Renal pelvis (tissue), 4 donors: ENCODE results near the gene PRPH2. TPM values are rescaled to one million over a fixed set of nuclear protein-coding genes. Genes with fewer than 3 reads are reported as not detected.
A peak's percentile ranks its signal among the peaks of the same experiment; 100 is the strongest.
"Not testable (repeated sequence)": the region's sequence is repeated elsewhere in the genome, so short reads cannot be mapped to it uniquely, and the experiment has no call there.

Experiments used
- DNase-seq: peaks from one replicate; pipeline ENCODE4 v3.0.0-alpha.2; 2013
- polyA plus RNA-seq, 3 donors: library from polyadenylated mRNA; unstranded; fragments of 120-200 nt; gene quantifications; one replicate each; pipeline ENCODE4 v1.2.1, GENCODE V29; 2013; ENCODE audit not compliant: insufficient read length in 3 of 3

PRPH2 gene
- polyA plus RNA-seq, 3 donors = 2.3 to 3.0 (median 2.9) TPM

DNA sequence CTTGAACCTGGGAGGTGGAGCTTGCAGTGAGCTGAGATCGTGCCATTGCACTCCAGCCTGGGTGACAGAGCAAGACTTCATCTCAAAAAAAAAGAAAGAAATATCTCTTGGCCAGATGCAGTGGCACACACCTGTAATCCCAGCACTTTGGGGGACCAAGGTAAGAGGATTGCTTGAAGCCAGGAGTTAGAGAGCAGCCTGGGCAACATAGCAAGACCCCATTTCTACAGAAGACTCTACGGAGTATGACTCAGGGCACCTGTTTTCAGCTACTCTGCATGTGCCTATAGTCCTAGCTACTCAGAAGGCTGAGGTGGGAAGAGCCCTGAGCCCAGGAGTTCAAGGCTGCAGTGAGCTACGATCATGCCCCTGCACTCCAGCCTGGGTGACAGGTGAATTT lies 19.6 kb downstream of the PRPH2 start:
- not testable (repeated sequence) for DNase-seq

DNA sequence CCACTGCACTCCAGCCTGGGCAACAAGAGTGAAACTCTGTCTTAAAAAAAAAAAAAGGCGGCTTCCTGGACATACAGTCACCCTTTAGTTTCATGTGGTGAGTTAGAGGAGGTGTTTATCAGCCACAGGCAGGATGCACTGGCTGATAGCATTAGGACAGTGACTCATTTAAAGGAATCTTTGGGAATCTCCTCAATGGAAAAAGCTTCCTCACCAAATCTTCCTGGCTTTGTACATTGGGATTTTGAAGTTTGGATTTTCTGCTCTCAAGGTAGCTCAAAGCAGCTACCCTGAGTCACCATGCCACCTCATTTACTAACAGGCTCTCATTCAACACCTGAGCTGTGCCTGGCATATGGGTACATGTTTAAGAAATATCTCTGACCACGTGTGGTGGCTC lies 20.2 kb downstream of the PRPH2 start:
- no peak for DNase-seq

DNA sequence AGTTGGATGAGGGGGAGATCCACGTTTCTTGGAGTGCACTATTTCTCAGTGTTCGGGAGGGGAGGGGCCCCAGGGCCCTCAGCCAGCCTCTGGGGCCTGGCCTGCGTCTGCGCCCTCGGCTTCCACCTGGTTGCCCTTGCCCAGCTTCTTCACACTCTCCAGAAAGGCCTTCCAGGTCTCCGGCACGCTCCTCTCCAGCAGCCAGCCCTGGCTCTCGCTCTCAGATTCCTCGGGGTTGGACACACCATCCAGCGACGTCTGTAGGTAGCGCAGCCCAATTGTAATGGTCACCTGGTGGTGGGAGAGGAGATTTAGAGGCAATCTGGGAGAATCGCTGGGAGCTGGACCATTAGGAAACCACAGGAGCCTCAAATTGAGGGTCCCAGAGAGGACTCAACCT lies 24.2 kb downstream of the PRPH2 start:
- no peak for DNase-seq

DNA sequence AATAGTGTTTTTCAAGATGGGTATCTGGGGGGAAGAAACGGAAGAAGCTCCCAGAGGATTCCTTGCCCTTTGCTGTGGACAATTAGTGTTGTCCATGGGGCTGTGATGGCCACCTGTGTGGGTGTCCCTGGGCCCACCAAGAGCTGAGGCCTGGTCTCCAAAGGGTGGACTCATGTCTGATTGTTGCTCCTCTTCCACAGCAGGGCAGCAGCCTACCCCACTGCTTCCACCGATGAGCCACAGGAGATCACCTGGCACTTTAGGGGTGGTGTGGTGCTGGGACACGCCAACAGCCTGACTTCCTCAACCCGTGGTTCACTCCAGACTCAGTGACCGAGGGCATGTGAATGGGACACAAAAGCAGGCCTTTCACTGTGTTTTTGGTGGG lies 25.1 kb downstream of the PRPH2 start:
- DNase-seq = no peak

DNA sequence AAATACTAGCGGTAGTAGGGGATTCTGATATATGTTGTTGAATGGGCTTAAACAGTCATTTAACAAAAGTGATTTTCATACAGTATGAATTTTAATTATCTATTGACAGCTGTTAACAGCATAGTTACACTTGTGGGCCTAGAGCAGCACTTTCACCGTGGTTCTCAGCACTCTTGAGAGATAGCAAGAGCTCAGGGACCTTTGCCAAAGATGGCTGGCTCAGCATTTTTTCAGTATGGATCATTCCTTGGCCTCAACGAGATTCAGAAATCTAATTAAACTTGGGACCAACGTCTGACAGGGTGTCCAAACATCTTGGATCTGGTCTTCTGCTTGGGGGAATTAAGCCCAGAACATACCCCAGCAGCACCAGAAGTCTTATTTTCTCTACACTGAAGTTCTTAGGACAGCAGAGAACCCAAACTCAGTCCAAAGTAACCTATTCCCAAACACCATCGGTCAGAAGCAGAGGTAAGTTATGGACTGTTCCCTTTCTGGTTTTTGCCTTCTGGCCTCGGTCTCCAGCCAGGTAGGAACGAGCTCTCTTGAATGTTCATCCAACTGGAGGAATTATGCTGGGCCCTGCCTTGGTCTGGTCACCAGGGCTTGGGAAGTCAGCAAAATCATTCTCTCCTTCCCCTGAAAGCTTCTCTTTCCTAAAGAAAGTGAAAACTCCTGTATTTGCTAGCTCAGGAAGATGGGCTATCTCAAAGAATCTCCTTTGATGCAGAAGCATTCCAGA lies 25.7 kb downstream of the PRPH2 start:
- DNase-seq = no peak

DNA sequence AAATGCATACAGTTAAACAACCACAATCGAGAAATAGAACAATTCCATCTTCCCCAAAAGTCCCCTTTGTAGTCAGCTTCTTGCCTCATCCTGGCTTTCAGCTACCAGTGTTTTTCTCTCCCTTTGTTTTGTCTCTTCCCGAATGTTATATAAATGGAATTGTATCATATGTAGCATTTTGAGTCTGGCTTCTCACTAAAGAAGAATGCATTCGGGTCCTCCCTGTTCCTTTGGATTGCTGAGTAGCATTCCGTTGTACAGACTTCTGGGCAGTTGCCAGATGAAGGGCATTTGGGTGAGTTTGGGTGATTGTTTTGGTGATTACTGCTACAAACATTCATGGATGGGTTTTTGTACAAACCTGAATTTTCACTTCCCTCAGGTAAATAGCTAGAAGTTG lies 27.8 kb downstream of the PRPH2 start:
- DNase-seq = no peak

DNA sequence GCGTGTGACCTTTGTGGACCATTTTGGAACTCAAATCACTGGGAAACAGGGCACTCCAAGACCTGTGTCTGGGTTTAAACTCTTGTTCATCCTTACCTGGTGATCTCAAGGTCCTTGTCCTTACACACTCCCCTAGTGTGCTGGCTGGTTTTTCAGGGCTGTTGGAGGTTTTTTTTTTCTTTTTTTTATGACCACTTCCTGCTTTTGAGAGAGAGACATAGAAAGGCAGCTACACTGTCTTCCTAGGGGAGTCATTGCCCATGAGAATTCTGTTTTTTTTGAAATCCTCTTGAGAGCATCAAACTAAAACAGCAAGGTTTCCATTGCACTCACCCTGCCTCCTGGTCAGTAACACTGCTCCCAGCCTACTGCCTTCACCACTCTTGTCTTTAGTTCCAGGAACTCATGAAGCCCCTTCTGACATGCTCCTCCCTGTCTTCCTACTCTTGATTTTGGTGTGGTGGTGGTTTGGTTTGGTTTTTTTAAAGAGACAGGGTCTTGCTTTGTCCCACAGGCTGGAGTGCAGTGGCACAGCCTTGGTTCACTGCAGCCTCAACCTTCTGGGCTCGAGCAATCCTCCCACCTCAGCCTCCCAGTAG lies 28.6 kb downstream of the PRPH2 start:
- DNase-seq = no peak

DNA sequence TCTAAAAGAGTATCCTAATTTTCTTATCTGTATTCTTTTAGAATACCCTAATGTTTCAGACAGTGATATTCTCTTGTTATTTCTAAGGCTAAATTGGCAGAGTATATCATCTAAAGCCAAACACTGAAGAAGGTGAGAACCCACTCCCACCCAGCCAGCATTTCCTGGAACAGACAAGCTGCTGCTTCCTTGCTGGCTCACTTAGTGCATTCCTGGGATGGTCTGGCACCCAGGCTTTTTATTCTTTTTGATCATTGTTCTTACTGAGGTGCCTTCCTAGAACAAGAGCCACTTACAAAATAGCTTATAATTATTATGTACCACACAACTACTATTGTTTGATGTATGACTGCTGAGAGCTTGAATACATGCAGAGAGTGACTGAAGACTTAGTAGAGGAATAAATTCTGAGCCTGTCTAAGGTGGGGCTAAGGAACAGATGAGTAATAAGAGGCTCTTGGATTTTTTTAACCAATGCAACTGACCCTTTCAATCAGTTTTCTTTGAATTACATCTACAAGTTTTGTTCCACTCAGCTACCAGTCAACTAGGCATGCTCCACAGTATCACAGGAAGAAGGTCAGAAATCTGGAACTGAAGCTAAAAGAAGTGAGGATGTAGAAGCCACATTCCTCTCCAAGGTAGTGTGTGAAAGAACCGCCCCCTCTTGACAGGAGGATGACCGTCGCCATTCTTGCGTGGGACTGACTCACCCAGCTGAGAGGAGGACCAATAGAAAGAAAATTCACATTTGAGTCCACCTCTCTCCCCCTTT lies 30.1 kb downstream of the PRPH2 start:
- no peak for DNase-seq

DNA sequence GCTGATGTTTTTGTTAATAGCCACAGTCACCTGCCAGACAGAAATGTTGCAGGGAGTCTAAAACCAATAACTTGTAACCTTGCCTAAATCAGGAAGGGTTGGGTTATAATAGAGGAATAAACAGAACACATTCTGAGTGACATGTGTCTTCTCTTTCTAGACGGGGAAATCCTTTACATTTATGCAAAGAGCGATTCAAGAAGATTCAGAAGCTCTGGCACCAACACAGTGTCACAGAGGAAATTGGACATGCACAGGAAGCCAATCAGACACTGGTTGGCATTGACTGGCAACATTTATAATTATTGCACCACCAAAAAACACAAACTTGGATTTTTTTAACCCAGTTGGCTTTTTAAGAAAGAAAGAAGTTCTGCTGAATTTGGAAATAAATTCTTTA lies 31.5 kb downstream of the PRPH2 start:
- DNase-seq = no peak

DNA sequence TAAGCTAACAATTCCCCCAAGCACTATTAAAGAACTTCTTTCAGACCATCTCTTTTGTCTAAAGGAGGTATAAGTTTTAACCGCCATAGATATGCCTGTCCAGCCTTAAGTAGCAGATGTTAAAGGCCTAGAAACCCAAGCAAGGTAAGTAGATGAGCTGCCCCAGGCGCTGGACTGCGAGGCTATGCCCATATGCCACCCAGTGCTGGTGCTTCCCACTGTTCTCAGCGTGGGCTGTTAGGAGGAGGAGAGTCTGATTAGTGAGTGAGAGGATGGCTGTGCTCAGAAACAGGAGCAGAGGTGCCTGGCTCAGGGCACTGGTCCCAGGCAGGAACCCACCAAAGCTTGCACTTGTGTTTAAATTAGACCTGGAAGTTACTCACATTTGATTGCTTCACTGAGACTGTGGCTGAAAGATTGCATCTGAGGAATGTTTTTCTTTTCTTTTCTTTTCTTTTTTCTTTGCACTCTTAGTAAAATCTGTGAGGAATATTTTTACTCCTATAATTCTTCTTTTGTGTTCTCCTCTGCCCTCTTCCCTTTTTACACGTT lies 32.2 kb downstream of the PRPH2 start:
- DNase-seq = no peak

DNA sequence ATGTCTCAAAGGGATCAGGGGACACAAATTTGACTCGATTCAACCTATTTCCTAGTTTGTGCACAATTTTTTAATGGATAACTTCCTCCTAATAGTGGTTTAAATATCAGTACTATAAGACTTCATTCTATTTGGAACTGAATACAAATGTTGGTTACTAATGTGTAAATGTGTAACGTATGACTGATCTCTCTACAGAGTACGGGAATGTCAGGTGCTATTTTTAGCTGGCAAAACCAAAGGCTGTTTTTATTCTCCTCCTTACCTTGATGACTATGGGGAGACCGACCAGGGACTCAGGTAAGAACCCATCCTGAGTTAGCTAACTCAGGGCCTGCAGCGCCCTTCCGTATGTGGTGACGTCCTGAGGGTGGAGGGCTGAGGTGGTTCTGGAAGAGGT lies 33.0 kb downstream of the PRPH2 start:
- no peak for DNase-seq

DNA sequence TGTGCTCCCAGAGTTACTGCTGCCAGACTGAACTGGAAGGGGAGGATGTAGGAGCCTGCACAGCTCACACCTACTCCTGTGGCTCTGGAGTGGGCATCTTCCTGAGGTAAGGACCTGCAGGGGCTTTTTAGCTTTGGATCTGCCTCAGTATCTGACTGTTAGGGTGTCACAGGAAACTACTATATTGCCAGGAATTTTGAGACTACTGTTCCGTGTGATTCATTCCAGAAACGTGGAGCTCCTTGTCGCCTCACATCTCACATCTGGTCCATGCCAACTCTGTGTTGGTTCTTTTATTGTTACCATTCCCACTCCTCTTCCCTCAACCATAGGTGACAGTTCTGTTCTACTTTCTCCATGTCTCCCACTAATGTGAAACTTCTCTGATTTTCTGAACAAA lies 34.1 kb downstream of the PRPH2 start:
- DNase-seq = no peak

DNA sequence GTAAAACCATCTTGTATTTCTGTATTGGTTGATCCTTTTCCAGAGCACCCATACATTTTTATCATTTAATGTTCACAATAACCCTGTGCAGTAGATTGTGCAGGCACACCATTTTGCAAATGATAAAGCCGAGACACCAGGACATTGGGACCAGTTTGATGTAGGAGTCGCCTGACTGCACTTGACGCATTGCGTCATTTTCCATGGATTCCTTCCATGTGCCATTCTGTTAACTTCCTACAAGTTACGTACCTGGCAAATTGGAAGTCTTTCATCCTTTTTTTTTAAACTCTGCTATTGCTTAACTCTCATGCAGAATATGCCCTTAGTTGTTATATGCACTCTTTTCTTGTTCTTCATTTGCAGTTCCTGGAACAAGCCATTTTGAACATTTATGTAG lies 43.0 kb downstream of the PRPH2 start:
- DNase-seq = no peak

DNA sequence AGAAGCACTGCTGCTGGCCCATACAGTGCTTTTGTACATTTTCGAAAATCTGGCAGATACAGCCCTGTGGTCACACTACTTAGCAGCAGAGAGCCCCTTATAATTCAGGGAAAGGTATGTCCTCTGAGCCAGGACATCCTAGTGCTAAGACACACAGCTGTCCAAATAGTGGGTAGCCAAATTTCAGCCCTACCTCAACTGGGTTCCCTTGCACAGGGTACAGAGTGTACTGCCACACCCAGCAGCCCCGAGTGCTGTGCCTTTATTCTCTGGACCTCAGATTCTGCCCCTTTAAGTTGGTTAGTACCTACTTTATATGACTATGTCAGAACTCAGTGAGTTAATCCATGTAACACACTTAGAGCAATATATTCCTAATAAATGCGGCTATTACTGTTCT lies 47.6 kb downstream of the PRPH2 start:
- no peak for DNase-seq

DNA sequence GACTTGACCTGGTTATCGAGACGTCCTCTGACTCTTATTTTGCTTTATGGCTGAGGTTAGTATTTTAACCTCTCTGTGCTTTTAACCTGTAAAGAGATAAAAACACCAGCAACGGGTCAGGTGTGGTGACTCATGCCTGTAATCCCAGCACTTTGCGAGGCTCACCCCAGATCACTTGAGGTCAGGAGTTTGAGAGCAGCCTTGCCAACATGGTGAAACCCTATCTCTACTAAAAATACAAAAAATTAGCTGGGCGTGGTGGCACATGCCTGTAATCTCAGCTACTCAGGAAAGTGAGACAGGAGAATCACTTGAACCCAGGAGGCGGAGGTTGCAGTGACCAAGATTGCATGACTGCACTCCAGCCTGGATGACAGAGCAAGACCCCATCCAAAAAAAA lies 48.0 kb downstream of the PRPH2 start:
- not testable (repeated sequence) for DNase-seq

DNA sequence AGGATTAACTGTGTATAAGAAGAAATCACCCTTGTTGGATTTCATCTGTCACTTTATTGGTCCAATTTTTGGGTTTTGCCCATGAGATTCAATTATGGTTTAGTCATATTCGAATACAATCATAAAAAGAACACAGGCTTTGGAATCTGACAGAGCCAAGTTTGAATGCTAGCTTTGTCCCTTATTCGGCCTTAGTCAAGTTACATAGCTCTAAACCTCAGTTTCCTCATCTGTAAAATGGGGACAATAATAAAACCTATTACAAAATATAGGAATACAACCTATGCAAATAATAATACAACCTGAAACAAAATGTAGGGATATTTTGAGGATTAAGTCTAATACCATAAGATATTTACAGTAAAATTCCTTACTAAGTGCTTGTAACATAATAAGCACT lies 57.7 kb downstream of the PRPH2 start:
- no peak for DNase-seq

DNA sequence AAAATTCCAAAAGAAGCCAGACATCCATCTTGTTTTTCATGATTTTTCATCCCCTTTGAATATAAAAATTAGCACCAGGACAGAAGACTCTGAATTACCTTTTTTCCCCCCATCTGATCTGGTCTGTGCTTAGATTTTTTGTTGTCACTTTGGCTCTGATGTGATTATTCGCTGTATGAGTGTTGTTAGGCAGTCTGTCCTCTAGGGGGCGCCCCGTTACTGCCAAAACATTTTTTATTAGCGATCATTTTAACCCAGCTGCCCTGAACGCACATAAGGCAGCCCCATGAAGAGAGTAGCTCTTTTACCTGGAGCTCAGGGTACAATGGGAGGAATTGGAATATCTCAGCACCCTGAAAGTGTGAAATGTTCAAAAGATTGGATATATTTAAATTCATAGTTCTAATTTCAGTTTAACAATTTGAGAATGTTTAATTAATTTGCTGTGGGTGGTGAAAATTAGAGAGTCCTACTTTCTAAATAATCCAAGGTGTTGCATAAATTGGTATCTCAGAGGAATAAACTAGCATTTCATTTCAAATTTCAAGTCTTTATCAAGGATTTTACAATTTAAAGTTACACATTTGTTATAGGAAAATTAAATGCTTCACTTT lies 60.8 kb downstream of the PRPH2 start:
- peak; percentile 81 for DNase-seq

DNA sequence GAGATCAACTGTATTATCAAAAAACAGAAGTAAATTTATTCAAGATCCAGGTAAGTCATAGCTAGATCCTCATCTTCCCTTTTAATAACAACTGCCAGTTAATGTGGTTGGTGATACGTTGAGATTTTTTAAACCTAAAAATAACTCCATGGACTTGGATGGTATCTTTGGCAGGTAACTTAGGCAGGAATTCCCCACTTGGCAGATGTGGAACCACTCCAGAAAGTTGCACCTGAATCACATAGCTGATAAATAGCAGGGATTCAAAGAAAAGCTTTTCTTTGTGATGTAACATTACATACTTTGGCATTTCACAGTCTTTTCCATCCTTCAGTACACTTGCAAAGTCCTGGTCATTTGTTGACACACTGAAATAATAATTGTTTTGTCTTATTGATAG lies 62.6 kb downstream of the PRPH2 start:
- no peak for DNase-seq

DNA sequence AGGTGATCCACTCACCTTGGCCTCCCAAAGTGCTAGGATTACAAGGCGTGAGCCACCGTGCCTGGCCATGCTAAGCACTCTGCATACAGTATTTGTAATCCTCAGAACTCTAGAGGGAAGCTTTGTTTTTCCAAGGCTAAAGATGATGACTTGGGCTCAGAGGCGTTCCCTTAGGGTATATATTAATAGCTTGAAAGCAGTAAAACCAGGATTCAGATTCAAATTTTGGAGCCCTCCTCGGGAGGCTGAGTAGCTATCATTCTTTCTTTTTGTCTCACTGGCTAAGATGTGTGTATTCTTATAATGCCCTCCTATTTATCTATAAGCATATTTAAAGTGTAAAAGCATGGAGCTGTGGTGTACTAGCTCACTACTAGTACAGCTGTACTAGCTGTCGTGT lies 68.5 kb downstream of the PRPH2 start:
- no peak for DNase-seq

DNA sequence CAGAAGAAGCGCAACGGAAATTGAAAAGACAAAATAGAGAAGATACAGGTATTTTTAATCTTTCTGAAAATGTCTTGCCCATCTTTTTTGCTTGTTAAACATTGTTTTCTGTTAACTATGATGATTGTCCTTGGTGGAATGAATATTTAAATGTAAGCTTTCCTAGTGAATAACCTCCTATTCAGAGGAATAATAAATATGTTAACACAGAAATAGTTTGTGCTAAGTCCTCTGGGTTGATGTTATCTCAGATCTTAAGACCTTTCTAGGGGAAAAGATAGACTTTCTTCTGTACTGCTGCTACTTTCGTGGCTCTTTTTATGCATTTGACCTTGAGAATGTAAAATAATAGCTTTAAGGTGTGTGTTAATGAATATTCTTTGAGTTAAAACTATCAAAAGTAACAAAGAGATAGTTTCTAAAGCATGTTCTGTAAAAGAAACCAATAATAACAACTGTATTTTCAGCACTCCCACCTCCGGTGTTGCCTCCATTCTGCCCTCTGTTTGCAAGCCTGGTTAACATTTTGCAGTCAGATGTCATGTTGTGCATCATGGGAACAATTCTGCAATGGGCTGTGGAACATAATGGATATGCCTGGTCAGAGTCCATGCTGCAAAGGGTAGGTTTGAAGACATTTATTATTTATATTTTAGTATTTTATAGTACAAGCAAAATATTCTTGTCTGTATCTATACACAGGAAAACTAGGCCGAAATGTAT lies 70.2 kb downstream of the PRPH2 start:
- DNase-seq = no peak
